IMR-90 (cell line): Measurements from ENCODE around the gene NKX1-1. TPM values are rescaled to one million over a fixed set of nuclear protein-coding genes. Genes with fewer than 3 reads are reported as not detected.

Experiments
- ATAC-seq: fragments of 200-7000 bp; cut with Tn5 transposase; 2 replicates; pipeline ENCODE4 v1.9.1; 2020; ENCODE audit warnings: low read depth, mild to moderate bottlenecking, moderate library complexity
- BruUV-seq: library from RNA; stranded (reverse); fragments of 400-500 nt; replicated peaks from 2 replicates; lab custom pipeline; 2021; lab: Mats Ljungman, UMichigan
- CTCF ChIA-PET: fragments of 300-600 bp; formaldehyde crosslinking; extraction: SDS; loops from one replicate; lab custom pipeline; 2021; ENCODE audit warnings: antibody characterized with exemption; lab: Yijun Ruan, JAX
- POLR2A ChIA-PET: fragments of 300-600 bp; sonication (Branson Sonifier 250); formaldehyde crosslinking; loops from one replicate; lab custom pipeline; 2022; ENCODE audit warnings: antibody characterized with exemption; ENCODE audit not compliant: unreplicated experiment; lab: Charles Lee
- DNase-seq: peaks from one replicate; pipeline ENCODE4 v3.0.0; 2013
- H2AFZ ChIP-seq: replicated peaks from 2 replicates; pipeline ENCODE3; 2013; ENCODE audit warnings: low read length, mild to moderate bottlenecking; ENCODE audit not compliant: poor library complexity
- H2AK5ac ChIP-seq: 2 replicates; pipeline ENCODE4 v1.6.1; 2013; ENCODE audit warnings: low read depth, low read length, inconsistent platforms
- H2AK9ac ChIP-seq: replicated peaks from 2 replicates; pipeline ENCODE3; 2013; ENCODE audit warnings: mild to moderate bottlenecking, low read depth, low read length, moderate library complexity; ENCODE audit not compliant: poor library complexity
- H2BK120ac ChIP-seq: 2 replicates; pipeline ENCODE4 v1.6.1; 2013; ENCODE audit warnings: low read depth, low read length, inconsistent platforms
- H2BK15ac ChIP-seq: 3 replicates; pipeline ENCODE4 v1.6.1; 2013; ENCODE audit warnings: low read depth, low read length, inconsistent platforms
- H2BK20ac ChIP-seq: 2 replicates; pipeline ENCODE4 v1.6.1; 2013; ENCODE audit warnings: low read depth, mild to moderate bottlenecking, inconsistent platforms, low read length, moderate library complexity
- H2BK5ac ChIP-seq: 2 replicates; pipeline ENCODE4 v1.6.1; 2013; ENCODE audit warnings: mild to moderate bottlenecking, low read depth, low read length, inconsistent platforms; ENCODE audit not compliant: poor library complexity, severe bottlenecking
- H3K14ac ChIP-seq: replicated peaks from 2 replicates; pipeline ENCODE4 v1.6.1; 2013; ENCODE audit warnings: low read depth, low read length, inconsistent platforms
- H3K18ac ChIP-seq: 2 replicates; pipeline ENCODE4 v1.6.1; 2013; ENCODE audit warnings: low read depth, low read length, control low read depth
- H3K23ac ChIP-seq: 2 replicates; pipeline ENCODE4 v1.6.1; 2013; ENCODE audit warnings: low read depth, low read length, inconsistent platforms
- H3K27ac ChIP-seq: 2 replicates; pipeline ENCODE4 v1.5.1; 2013; ENCODE audit warnings: mild to moderate bottlenecking, control low read depth, low read length; ENCODE audit not compliant: insufficient read depth
- H3K27me3 ChIP-seq: 2 replicates; pipeline ENCODE4 v1.6.1; 2013; ENCODE audit warnings: low read length; ENCODE audit not compliant: control insufficient read depth, insufficient read depth
- H3K36me3 ChIP-seq: 2 replicates; pipeline ENCODE4 v1.6.1; 2013; ENCODE audit warnings: low read length, mixed read lengths; ENCODE audit not compliant: control insufficient read depth, insufficient read depth
- H3K4ac ChIP-seq: 2 replicates; pipeline ENCODE4 v1.6.1; 2013; ENCODE audit warnings: low read depth, low read length, inconsistent platforms
- H3K4me1 ChIP-seq: 2 replicates; pipeline ENCODE4 v1.6.1; 2013; ENCODE audit warnings: low read length, mixed read lengths; ENCODE audit not compliant: control insufficient read depth, insufficient read depth
- H3K4me2 ChIP-seq: 2 replicates; pipeline ENCODE4 v1.6.1; 2013; ENCODE audit warnings: low read depth, mild to moderate bottlenecking, control low read depth, low read length, moderate library complexity
- H3K4me3 ChIP-seq: 2 replicates; pipeline ENCODE4 v1.5.1; 2013; ENCODE audit warnings: low read depth, mild to moderate bottlenecking, control low read depth, low read length, moderate library complexity; ENCODE audit not compliant: insufficient read depth
- H3K56ac ChIP-seq: 2 replicates; pipeline ENCODE4 v1.6.1; 2013; ENCODE audit warnings: low read length, inconsistent platforms; ENCODE audit not compliant: insufficient read depth; ENCODE audit errors: extremely low read depth
- H3K79me1 ChIP-seq, 2 experiments: 2 replicates each; pipeline ENCODE4 v1.6.1; 2013; ENCODE audit warnings: low read length in 2 of 2, inconsistent platforms in 1 of 2, low read depth in 1 of 2
- H3K9ac ChIP-seq: 2 replicates; pipeline ENCODE4 v1.6.1; 2013; ENCODE audit warnings: low read depth, low read length, control low read depth
- H3K9me1 ChIP-seq: 2 replicates; pipeline ENCODE4 v1.6.1; 2013; ENCODE audit warnings: low read length, inconsistent platforms; ENCODE audit not compliant: insufficient read depth
- H3K9me3 ChIP-seq: 2 replicates; pipeline ENCODE4 v1.6.1; 2013; ENCODE audit warnings: low read length; ENCODE audit not compliant: control insufficient read depth, insufficient read depth
- H4K20me1 ChIP-seq: 2 replicates; pipeline ENCODE4 v1.6.1; 2013; ENCODE audit warnings: low read length, inconsistent platforms; ENCODE audit not compliant: insufficient read depth
- H4K5ac ChIP-seq: 2 replicates; pipeline ENCODE4 v1.6.1; 2013; ENCODE audit warnings: mild to moderate bottlenecking, low read depth, low read length, control low read depth
- H4K8ac ChIP-seq, 2 experiments: 2 replicates each; pipeline ENCODE4 v1.6.1; 2013; ENCODE audit warnings: low read depth in 2 of 2, low read length in 2 of 2, control low read depth in 1 of 2, inconsistent platforms in 1 of 2
- H4K91ac ChIP-seq: 2 replicates; pipeline ENCODE4 v1.6.1; 2013; ENCODE audit warnings: low read depth, low read length, inconsistent platforms; ENCODE audit not compliant: insufficient read depth
- BHLHE40 ChIP-seq: fragments of 150-350 bp; IDR thresholded peaks from 2 replicates; pipeline ENCODE4 v1.6.1; 2016; ENCODE audit warnings: mild to moderate bottlenecking, low read depth, low read length
- CEBPB ChIP-seq: IDR thresholded peaks from 2 replicates; pipeline ENCODE4 v1.6.1; 2012; ENCODE audit warnings: low read depth, low read length, improper control_type of control experiment
- CHD1 ChIP-seq: IDR thresholded peaks from 2 replicates; pipeline ENCODE4 v1.6.1; 2012; ENCODE audit warnings: low read depth, low read length, improper control_type of control experiment
- FOS ChIP-seq: fragments of 150-350 bp; IDR thresholded peaks from 2 replicates; pipeline ENCODE4 v1.6.1; 2016; ENCODE audit warnings: low read depth, low read length
- MAFK ChIP-seq: IDR thresholded peaks from 2 replicates; pipeline ENCODE4 v1.6.1; 2012; ENCODE audit warnings: low read depth, low read length, improper control_type of control experiment
- NFE2L2 ChIP-seq: fragments of 150-350 bp; IDR thresholded peaks from 2 replicates; pipeline ENCODE4 v1.6.1; 2016; ENCODE audit warnings: low read depth, mild to moderate bottlenecking, low read length
- POLR2A ChIP-seq: IDR thresholded peaks from 2 replicates; pipeline ENCODE4 v1.6.1; 2012; ENCODE audit warnings: mild to moderate bottlenecking, low read depth, low read length
- RAD21 ChIP-seq: IDR thresholded peaks from 2 replicates; pipeline ENCODE4 v1.6.1; 2012; ENCODE audit warnings: low read length, improper control_type of control experiment
- RCOR1 ChIP-seq: IDR thresholded peaks from 2 replicates; pipeline ENCODE4 v1.6.1; 2012; ENCODE audit warnings: mild to moderate bottlenecking, low read length, improper control_type of control experiment; ENCODE audit not compliant: insufficient replicate concordance
- RFX5 ChIP-seq: IDR thresholded peaks from 2 replicates; pipeline ENCODE4 v1.8.0; 2012; ENCODE audit warnings: low read depth, mild to moderate bottlenecking, low read length, moderate library complexity
- SMC3 ChIP-seq: fragments of 150-350 bp; IDR thresholded peaks from 2 replicates; pipeline ENCODE4 v1.6.1; 2016; ENCODE audit warnings: low read depth, mild to moderate bottlenecking, antibody characterized with exemption, low read length, moderate library complexity
- WGBS, 2 experiments: methylation state at CpG; one replicate each; pipeline versions ENCODE4 v1.1.5 to v1.1.7; 2013; ENCODE audit warnings: missing lambda C conversion rate in 2 of 2; ENCODE audit not compliant: insufficient read length in 1 of 2; ENCODE audit errors: extremely low coverage in 2 of 2; 5-methylcytosine and 5-hydroxymethylcytosine counted together
- dilution Hi-C: fragments of 300-500 bp; cut with HindIII; formaldehyde crosslinking; loops from one replicate; pipeline ENCODE4 v1.14.3; 2018; ENCODE audit warnings: low sequenced_read_pairs; ENCODE audit not compliant: unreplicated experiment
- in situ Hi-C: fragments of 300-500 bp; cut with MboI; formaldehyde crosslinking; loops from 3 replicates; pipeline ENCODE4 v1.14.3; 2019; ENCODE audit warnings: low sequenced_read_pairs, inconsistent platforms, mixed read lengths
- intact Hi-C: fragments of 100-400 bp; cut with micrococcal nuclease; formaldehyde crosslinking; loops from 2 replicates; pipeline ENCODE4 v1.10.0; 2022
- polyA plus RNA-seq, 3 experiments: library from polyadenylated mRNA; depleted of rRNA; stranded (reverse); fragments of >200 nt; gene quantifications; 2 replicates each; pipeline ENCODE4 v1.2.3, GENCODE V29; 2012; ENCODE audit warnings: low replicate concordance in 1 of 3
- total RNA-seq: library from RNA; depleted of rRNA; stranded (reverse); fragments of >200 nt; gene quantifications from 2 replicates; pipeline ENCODE4 v1.2.3, GENCODE V29; 2012
- TF ChIP-seq, protein P1 (sequence below): fragments of 150-350 bp; IDR thresholded peaks from 2 replicates; pipeline ENCODE4 v1.6.1; 2017; ENCODE audit warnings: mild to moderate bottlenecking, antibody characterized with exemption, low read length, low read depth
- TF ChIP-seq, protein P2 (sequence below): fragments of 150-350 bp; IDR thresholded peaks from 2 replicates; pipeline ENCODE4 v1.6.1; 2016; ENCODE audit warnings: low read depth, mild to moderate bottlenecking, low read length, moderate library complexity, borderline replicate concordance
- TF ChIP-seq, protein P3 (sequence below): conservative IDR thresholded peaks from 2 replicates; pipeline ENCODE4 v1.5.1; 2012; ENCODE audit warnings: mild to moderate bottlenecking, low read depth, low read length, improper control_type of control experiment

Gene NKX1-1
- total and polyA plus RNA-seq, 2 of the 4 experiments (the other 2 are of a cell fraction): not detected

DNA sequence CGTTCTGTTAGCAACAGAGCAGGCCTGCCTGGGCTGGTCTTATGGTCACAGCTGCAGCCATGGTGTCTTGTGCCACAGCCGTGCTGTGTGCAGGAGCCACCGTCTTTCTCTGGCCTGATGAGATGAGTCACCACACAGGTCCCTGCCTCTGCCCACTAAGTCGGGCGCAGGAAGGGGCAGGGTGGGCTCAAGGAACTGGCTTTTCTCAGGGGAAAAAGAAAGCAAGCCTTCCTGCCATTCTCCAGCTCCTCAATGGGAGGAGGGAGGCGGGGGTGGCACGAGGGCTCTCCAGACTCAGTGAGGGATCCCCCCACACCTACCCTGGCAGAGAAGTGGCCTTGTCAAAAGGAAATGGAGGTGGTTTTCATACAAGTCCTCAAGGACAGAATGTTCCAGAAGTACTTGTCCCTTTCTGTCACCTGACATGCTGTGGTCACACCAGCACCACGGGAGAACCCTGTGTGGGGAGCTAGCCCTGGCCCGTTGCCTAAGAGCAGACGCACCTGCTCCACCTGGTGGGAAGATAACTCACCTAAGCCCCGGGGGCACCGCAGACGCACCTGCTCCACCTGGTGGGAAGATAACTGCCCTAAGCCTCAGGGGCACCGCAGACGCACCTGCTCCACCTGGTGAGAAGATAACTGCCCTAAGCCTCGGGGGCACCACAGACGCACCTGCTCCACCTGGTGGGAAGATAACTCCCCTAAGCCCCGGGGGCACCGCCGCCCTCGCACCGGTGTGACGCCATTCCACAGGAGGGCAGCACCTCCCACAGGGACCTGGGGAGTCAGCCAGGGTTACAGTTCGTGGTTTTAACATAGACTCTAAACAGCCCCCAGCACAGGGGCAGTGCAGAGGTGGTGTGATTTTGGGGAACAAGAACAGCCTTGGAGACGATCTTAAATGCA lies 40.7 kb downstream of the NKX1-1 start:
- Histone ChIP-seq H3K4me3 (no peak overlapping the region), H4K91ac (no peak overlapping the region), H3K79me1 (no peaks in the 10 kb centered on the region; a peak in 1 of 4 replicates), H4K5ac (no peak overlapping the region), H2BK15ac (no peak overlapping the region), H3K4me1 (0 out of 2 replicates have a peak, but pooled peaks cover 2% of the 10 kb centered on the region), H3K14ac (no peak overlapping the region), H3K9me1 (no peaks in the 10 kb centered on the region; the same call in 1 of the 2 replicates), H3K23ac (no peak overlapping the region), H2AFZ (peak overlapping the region; percentile 30), H3K27ac (no peak overlapping the region), H3K4me2 (no peak overlapping the region), H3K27me3 (no peaks in the 10 kb centered on the region), H2BK120ac (no peak overlapping the region), H2BK20ac (no peak overlapping the region), H3K9me3 (no peaks in the 10 kb centered on the region), H2BK5ac (no peak overlapping the region), H3K4ac (no peak overlapping the region), H3K36me3 (peaks cover 11% of the 10 kb centered on the region), H4K8ac (no peak overlapping the region), H2AK5ac (no peak overlapping the region), H2AK9ac (no peak overlapping the region), H4K20me1 (no peaks in the 10 kb centered on the region), H3K56ac (no peak overlapping the region), H3K18ac (no peak overlapping the region), H3K9ac (no peak overlapping the region)
- POLR2A ChIA-PET: no interaction called here
- WGBS, 2 experiments: 75% methylated on average over 8 of the region's 25 CpGs; no CpG with 5 or more reads in 1 of the 2 experiments
- in situ Hi-C loops (no loop called here), intact Hi-C loops (loop anchor here (10.0 kb wide), 1 partner anchor 359 kb away; the partner anchor contains the start of genes TACC3 and TMEM129), dilution Hi-C loops (no loop called here)
- ATAC-seq: no peak
- DNase-seq: no peak
- CTCF ChIA-PET: no interaction called here
- no TSS peak for BruUV-seq
- TF ChIP-seq FOS (no peak), RAD21 (no peak), POLR2A (no peak), RCOR1 (no peak), MAFK (no peak), RFX5 (no peak), CEBPB (no peak), SMC3 (no peak), CHD1 (no peak), BHLHE40 (no peak), NFE2L2 (no peak)
- TF ChIP-seq, protein P1, sequence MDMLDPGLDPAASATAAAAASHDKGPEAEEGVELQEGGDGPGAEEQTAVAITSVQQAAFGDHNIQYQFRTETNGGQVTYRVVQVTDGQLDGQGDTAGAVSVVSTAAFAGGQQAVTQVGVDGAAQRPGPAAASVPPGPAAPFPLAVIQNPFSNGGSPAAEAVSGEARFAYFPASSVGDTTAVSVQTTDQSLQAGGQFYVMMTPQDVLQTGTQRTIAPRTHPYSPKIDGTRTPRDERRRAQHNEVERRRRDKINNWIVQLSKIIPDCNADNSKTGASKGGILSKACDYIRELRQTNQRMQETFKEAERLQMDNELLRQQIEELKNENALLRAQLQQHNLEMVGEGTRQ: no peak
- TF ChIP-seq, protein P2, sequence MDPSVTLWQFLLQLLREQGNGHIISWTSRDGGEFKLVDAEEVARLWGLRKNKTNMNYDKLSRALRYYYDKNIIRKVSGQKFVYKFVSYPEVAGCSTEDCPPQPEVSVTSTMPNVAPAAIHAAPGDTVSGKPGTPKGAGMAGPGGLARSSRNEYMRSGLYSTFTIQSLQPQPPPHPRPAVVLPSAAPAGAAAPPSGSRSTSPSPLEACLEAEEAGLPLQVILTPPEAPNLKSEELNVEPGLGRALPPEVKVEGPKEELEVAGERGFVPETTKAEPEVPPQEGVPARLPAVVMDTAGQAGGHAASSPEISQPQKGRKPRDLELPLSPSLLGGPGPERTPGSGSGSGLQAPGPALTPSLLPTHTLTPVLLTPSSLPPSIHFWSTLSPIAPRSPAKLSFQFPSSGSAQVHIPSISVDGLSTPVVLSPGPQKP: no peak
- TF ChIP-seq, protein P3, sequence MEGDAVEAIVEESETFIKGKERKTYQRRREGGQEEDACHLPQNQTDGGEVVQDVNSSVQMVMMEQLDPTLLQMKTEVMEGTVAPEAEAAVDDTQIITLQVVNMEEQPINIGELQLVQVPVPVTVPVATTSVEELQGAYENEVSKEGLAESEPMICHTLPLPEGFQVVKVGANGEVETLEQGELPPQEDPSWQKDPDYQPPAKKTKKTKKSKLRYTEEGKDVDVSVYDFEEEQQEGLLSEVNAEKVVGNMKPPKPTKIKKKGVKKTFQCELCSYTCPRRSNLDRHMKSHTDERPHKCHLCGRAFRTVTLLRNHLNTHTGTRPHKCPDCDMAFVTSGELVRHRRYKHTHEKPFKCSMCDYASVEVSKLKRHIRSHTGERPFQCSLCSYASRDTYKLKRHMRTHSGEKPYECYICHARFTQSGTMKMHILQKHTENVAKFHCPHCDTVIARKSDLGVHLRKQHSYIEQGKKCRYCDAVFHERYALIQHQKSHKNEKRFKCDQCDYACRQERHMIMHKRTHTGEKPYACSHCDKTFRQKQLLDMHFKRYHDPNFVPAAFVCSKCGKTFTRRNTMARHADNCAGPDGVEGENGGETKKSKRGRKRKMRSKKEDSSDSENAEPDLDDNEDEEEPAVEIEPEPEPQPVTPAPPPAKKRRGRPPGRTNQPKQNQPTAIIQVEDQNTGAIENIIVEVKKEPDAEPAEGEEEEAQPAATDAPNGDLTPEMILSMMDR: no peak
